ENCODE results near the gene MCUB. TPM values are rescaled to one million over a fixed set of nuclear protein-coding genes. Genes with fewer than 3 reads are reported as not detected.

The MCUB gene
- polyA plus RNA-seq, 2 of the 4 experiments (the other 2 are of a cell fraction): 14.6 to 21.9 TPM

DNA sequence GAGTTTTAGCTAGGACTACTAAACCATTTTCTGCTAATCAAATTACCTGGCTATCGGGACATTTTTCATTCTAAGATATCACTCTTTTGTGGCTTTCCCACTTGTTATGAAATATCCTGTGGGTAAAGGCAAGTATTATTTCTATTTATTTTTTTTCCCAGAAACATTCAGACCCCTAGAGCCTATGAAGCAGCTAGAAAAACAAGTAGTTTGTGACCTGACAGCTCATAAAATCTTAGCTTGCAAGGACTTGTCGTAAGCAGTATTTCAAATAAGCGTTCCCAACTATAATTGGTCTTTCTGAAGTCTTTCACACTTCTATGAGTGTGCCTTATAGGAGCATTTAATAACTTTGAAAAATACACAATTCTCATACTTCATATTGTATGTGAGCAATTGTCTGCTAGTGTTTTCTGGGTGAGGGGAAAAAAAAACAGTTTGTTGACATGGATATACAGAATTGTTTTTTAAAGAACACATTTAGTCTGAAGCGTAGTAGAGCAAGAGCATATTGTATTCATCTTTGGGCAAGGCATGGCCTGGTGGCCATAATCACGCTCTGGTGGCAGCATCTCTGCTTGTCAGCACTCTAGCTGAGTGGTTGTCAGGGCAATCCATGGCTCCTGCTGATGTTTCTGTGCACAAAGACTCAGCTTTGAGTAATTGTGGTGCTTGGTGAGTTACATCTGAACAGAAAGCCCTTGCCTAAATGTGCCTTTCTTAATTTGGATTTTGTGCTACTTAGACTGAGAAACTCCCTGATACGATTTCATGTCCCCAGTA is 2.6 kb downstream of the MCUB start:
- WGBS (ENCODE audit: missing lambda C conversion rate): 95% methylated on average over 6 of the region's 6 CpGs
- Histone ChIP-seq H3K4me2 (no peak overlapping the region), H3K27ac (no peak overlapping the region), H3K9me3 (no peaks in the 10 kb centered on the region), H3K4me3 (no peak overlapping the region), H3K4me1 (peaks cover 11% of the 10 kb centered on the region; the same call in 1 of the 3 replicates)
- ChIA-PET CTCF (no interaction called here), POLR2A (interaction anchor here (0.7 kb wide), 1 partner anchor 634 kb away, joined by 3 read pairs; no protein-coding TSS in a partner anchor)
- ATAC-seq (no peak), FAIRE-seq (no peak), DNase-seq (ENCODE audit: low read depth in 1 of 2, low spot score in 1 of 2) (no peak)
- TF ChIP-seq RAD21 (conservative IDR thresholded peaks at IDR 0.05 in 1 of 2, IDR thresholded peaks at IDR 0.05 in 1 of 2): no peak
- no peak for TF ChIP-seq EP300 (IDR thresholded peaks at IDR 0.05)
- TF ChIP-seq, protein P1, sequence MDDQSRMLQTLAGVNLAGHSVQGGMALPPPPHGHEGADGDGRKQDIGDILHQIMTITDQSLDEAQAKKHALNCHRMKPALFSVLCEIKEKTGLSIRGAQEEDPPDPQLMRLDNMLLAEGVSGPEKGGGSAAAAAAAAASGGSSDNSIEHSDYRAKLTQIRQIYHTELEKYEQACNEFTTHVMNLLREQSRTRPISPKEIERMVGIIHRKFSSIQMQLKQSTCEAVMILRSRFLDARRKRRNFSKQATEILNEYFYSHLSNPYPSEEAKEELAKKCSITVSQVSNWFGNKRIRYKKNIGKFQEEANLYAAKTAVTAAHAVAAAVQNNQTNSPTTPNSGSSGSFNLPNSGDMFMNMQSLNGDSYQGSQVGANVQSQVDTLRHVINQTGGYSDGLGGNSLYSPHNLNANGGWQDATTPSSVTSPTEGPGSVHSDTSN (IDR thresholded peaks at IDR 0.05): no peak

DNA sequence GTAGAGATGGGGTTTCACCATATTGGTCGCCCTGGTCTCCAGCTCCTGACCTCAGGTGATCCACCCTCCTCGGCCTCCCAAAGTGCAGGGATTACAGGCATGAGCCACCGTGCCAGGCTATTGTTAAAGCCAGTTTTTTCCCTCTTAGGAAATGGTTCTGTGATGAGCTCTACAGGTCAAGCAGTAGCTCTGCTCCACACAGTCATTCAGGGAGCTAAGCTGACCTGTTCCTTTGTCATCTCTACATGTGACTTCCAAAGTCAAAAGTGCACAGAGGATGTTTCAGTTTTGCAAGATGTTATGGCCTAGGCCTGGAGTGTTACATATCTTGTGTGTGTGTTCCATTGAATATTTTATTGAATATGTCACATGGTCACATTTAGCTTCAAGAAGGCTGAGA is 11.4 kb downstream of the MCUB start:
- Histone ChIP-seq H3K27ac (no peak overlapping the region), H3K4me3 (no peak overlapping the region), H3K4me1 (no peaks in the 10 kb centered on the region), H3K9me3 (no peaks in the 10 kb centered on the region), H3K4me2 (no peak overlapping the region)
- ChIA-PET CTCF (no interaction called here), POLR2A (no interaction called here)
- ATAC-seq (no peak), DNase-seq (ENCODE audit: low read depth in 1 of 2, low spot score in 1 of 2) (no peak), FAIRE-seq (no peak)
- WGBS (ENCODE audit: missing lambda C conversion rate): 93% methylated on average over 3 of the region's 3 CpGs
- TF ChIP-seq, protein P1 (IDR thresholded peaks at IDR 0.05): no peak
- TF ChIP-seq MAZ (IDR thresholded peaks at IDR 0.05; ENCODE audit: borderline replicate concordance, low read depth, low read length): no peak

DNA sequence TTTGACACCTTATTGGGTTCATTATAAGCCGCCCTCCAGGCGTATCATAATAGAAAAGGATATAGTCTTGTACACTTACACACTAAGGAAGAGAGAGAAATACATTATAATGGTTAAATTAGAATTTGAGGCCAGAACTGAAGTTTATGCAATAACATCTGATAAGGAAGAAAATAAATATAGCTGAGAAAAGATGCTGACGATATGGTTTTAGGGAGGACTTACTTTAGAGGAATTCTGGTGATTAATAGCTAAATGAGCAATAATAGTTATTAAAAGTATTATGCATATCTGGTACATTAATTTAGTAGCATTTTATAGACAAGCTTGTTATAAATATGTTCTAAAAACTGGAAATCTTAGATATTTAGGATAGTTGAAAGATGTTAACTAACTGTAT is 12.1 kb downstream of the MCUB start:
- WGBS (ENCODE audit: missing lambda C conversion rate): 88% methylated on average over 3 of the region's 3 CpGs
- POLR2A ChIA-PET: no interaction called here
- CTCF ChIA-PET: no interaction called here
- FAIRE-seq (no peak), DNase-seq (ENCODE audit: low read depth in 1 of 2, low spot score in 1 of 2) (no peak), ATAC-seq (no peak)
- Histone ChIP-seq H3K27ac (no peak overlapping the region), H3K4me2 (no peak overlapping the region), H3K4me1 (no peaks in the 10 kb centered on the region), H3K4me3 (no peak overlapping the region), H3K9me3 (no peaks in the 10 kb centered on the region)
- TF ChIP-seq CBX2 (IDR thresholded peaks at IDR 0.05; ENCODE audit: borderline replicate concordance, low read depth): no peak
- no peak for TF ChIP-seq FOXS1 (CRISPR knock-in tag; IDR thresholded peaks at IDR 0.05)
- TF ChIP-seq KDM1A (IDR thresholded peaks at IDR 0.05; ENCODE audit: low read depth): no peak
- TF ChIP-seq, protein P2, sequence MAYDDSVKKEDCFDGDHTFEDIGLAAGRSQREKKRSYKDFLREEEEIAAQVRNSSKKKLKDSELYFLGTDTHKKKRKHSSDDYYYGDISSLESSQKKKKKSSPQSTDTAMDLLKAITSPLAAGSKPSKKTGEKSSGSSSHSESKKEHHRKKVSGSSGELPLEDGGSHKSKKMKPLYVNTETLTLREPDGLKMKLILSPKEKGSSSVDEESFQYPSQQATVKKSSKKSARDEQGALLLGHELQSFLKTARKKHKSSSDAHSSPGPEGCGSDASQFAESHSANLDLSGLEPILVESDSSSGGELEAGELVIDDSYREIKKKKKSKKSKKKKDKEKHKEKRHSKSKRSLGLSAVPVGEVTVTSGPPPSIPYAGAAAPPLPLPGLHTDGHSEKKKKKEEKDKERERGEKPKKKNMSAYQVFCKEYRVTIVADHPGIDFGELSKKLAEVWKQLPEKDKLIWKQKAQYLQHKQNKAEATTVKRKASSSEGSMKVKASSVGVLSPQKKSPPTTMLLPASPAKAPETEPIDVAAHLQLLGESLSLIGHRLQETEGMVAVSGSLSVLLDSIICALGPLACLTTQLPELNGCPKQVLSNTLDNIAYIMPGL (CRISPR knock-in tag; IDR thresholded peaks at IDR 0.05; ENCODE audit: borderline replicate concordance): no peak
- no peak for TF ChIP-seq ZNF302 (CRISPR knock-in tag; IDR thresholded peaks at IDR 0.05)

DNA sequence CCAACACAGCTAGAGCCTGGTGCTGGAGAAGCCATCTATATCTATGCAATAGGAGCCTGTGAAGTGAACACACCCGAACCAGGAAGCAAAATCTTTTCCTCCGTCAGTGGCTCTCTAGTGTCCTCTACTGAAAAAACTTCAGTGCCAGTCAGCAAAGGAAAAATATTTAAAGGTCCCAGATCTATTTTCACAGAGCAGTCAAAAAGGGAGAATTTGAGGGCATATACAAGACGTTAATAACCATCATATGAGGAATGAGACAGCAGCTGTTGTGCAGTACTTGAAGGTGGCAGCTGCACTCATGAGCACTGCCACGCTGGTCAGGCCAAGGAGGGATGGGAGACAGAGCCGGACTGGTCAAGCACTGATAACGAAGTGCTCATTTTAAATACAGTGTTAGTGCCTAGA is 14.4 kb downstream of the MCUB start:
- Histone ChIP-seq H3K9me3 (no peaks in the 10 kb centered on the region), H3K27ac (peak overlapping the region in 1 of 2 experiments; percentile 49; a peak in 1 of 6 replicates), H3K4me1 (no peaks in the 10 kb centered on the region), H3K4me3 (no peak overlapping the region), H3K4me2 (peak overlapping the region; percentile 6; the same call in 1 of the 3 replicates)
- FAIRE-seq (no peak), ATAC-seq (peak; percentile 83 to 95; a peak in 5 of 6 replicates), DNase-seq (ENCODE audit: low read depth in 1 of 2, low spot score in 1 of 2) (peak; percentile 26 to 53)
- 50% methylated on average over 6 of the region's 6 CpGs for WGBS (ENCODE audit: missing lambda C conversion rate)
- ChIA-PET CTCF (interaction anchor here (0.7 to 1.5 kb wide), 4 partner anchors 11 to 735 kb away, joined by 3 read pairs; no protein-coding TSS in a partner anchor), POLR2A (no interaction called here)
- no peak for TF ChIP-seq EHF (CRISPR knock-in tag; IDR thresholded peaks at IDR 0.05)
- TF ChIP-seq, protein P3, sequence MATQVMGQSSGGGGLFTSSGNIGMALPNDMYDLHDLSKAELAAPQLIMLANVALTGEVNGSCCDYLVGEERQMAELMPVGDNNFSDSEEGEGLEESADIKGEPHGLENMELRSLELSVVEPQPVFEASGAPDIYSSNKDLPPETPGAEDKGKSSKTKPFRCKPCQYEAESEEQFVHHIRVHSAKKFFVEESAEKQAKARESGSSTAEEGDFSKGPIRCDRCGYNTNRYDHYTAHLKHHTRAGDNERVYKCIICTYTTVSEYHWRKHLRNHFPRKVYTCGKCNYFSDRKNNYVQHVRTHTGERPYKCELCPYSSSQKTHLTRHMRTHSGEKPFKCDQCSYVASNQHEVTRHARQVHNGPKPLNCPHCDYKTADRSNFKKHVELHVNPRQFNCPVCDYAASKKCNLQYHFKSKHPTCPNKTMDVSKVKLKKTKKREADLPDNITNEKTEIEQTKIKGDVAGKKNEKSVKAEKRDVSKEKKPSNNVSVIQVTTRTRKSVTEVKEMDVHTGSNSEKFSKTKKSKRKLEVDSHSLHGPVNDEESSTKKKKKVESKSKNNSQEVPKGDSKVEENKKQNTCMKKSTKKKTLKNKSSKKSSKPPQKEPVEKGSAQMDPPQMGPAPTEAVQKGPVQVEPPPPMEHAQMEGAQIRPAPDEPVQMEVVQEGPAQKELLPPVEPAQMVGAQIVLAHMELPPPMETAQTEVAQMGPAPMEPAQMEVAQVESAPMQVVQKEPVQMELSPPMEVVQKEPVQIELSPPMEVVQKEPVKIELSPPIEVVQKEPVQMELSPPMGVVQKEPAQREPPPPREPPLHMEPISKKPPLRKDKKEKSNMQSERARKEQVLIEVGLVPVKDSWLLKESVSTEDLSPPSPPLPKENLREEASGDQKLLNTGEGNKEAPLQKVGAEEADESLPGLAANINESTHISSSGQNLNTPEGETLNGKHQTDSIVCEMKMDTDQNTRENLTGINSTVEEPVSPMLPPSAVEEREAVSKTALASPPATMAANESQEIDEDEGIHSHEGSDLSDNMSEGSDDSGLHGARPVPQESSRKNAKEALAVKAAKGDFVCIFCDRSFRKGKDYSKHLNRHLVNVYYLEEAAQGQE (IDR thresholded peaks at IDR 0.05): no peak
- no peak for TF ChIP-seq KDM5A (IDR thresholded peaks at IDR 0.05)
- TF ChIP-seq, protein P4, sequence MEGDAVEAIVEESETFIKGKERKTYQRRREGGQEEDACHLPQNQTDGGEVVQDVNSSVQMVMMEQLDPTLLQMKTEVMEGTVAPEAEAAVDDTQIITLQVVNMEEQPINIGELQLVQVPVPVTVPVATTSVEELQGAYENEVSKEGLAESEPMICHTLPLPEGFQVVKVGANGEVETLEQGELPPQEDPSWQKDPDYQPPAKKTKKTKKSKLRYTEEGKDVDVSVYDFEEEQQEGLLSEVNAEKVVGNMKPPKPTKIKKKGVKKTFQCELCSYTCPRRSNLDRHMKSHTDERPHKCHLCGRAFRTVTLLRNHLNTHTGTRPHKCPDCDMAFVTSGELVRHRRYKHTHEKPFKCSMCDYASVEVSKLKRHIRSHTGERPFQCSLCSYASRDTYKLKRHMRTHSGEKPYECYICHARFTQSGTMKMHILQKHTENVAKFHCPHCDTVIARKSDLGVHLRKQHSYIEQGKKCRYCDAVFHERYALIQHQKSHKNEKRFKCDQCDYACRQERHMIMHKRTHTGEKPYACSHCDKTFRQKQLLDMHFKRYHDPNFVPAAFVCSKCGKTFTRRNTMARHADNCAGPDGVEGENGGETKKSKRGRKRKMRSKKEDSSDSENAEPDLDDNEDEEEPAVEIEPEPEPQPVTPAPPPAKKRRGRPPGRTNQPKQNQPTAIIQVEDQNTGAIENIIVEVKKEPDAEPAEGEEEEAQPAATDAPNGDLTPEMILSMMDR (IDR thresholded peaks at IDR 0.05): peak; percentile 41
- TF ChIP-seq EP300 (IDR thresholded peaks at IDR 0.05): no peak
- TF ChIP-seq NFE2L2 (conservative IDR thresholded peaks at IDR 0.05; ENCODE audit: low read length): no peak
- peak; percentile 33; the same call in 1 of the 3 replicates for TF ChIP-seq SMC3 (IDR thresholded peaks at IDR 0.05)
- peak; percentile 46 to 47 for TF ChIP-seq RAD21 (conservative IDR thresholded peaks at IDR 0.05 in 1 of 2, IDR thresholded peaks at IDR 0.05 in 1 of 2)
- TF ChIP-seq FOSL2 (IDR thresholded peaks at IDR 0.05): no peak
- no peak for TF ChIP-seq FOSL2 (CRISPR knock-in tag; IDR thresholded peaks at IDR 0.05)
- no peak for TF ChIP-seq POLR2AphosphoS2 (conservative IDR thresholded peaks at IDR 0.05; ENCODE audit: low read length)

All from A549 (cell line).